Left renal pelvis (tissue), 4 donors: ENCODE measurements around the gene SLC7A10. TPM values are rescaled to one million over a fixed set of nuclear protein-coding genes. Genes with fewer than 3 reads are reported as not detected.
A peak's percentile ranks its signal among the peaks of the same experiment; 100 is the strongest.
"Not testable (repeated sequence)": the region's sequence is repeated elsewhere in the genome, so short reads cannot be mapped to it uniquely, and the experiment has no call there.

Source experiments
- DNase-seq, 4 donors: peaks; one replicate each; pipeline ENCODE4 v3.0.0-alpha.2; 2013; ENCODE audit warnings: low read depth in 4 of 4, low spot score in 3 of 4
- polyA plus RNA-seq, 4 donors: library from polyadenylated mRNA; unstranded; fragments of 120-200 nt; gene quantifications; one replicate each; pipeline ENCODE4 v1.2.1, GENCODE V29; 2013; ENCODE audit not compliant: insufficient read length in 4 of 4

Gene SLC7A10
- polyA plus RNA-seq, 4 donors: 0.33 to 5.2 (median 0.41) TPM

- DNase-seq: no peak
These were observed 36.2 kb downstream of the SLC7A10 start for GRCh38 chr19:33189453-33189852.

DNA sequence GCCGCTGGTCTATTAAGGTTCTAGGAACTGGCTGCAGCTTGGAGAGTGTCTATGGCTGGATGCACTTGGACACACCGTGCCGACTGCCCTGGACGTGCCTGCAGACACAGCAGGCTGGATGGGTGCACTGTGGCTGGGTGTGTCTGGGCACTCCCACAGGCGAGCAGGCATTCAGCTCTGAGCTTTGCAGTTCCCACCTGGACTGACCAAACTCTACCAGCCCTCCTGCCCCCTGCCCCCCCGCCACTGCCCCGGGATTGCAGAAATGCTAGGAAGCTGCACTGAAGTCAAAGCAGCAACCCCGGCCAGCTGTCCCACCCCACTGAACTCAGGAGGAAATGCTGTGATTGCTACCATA is 38.5 kb downstream of the SLC7A10 start:
- DNase-seq: no peak

- no peak for DNase-seq
These were observed 39.0 kb downstream of the SLC7A10 start for GRCh38 chr19:33186431-33187182.

- peak in 1 of 4 donors; percentile 50 for DNase-seq
These were observed 48.2 kb downstream of the SLC7A10 start for GRCh38 chr19:33177417-33177979.

DNA sequence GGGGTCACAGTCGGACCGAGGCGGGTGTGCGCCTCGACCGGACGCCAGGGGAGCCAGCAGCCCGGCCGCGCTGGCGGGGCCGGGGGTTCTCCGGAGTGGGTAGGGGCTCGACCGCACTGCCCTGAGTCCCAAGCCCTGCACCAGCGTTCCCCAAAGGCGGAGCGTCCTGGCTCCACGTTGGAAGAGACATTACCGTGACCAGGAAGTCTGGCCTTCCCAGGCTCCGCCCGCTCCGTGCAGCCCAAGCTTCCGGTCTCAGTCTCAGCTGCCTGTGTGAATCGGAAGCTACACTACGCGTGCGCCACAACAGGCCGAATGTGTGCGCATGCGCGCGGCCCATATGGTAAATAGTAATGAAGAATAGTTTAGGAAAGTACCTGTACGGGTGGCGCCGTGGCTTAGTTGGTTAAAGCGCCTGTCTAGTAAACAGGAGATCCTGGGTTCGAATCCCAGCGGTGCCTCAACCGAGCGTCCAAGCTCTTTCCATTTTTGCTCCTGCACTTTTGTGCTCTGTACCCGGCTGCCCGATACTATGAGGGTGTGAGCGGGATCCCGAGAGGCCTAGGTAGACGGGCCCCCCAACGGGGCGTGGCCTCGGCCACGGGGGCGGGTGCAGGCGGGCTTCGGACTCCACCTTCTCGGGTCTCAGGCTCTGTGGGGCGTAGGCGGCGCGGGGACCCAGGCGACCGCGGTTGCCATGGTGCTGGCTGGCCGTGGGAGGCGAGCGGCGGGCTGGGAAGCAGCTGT is 48.8 kb downstream of the SLC7A10 start:
- DNase-seq: peak; percentile 96 to 97 (median 96)

DNA sequence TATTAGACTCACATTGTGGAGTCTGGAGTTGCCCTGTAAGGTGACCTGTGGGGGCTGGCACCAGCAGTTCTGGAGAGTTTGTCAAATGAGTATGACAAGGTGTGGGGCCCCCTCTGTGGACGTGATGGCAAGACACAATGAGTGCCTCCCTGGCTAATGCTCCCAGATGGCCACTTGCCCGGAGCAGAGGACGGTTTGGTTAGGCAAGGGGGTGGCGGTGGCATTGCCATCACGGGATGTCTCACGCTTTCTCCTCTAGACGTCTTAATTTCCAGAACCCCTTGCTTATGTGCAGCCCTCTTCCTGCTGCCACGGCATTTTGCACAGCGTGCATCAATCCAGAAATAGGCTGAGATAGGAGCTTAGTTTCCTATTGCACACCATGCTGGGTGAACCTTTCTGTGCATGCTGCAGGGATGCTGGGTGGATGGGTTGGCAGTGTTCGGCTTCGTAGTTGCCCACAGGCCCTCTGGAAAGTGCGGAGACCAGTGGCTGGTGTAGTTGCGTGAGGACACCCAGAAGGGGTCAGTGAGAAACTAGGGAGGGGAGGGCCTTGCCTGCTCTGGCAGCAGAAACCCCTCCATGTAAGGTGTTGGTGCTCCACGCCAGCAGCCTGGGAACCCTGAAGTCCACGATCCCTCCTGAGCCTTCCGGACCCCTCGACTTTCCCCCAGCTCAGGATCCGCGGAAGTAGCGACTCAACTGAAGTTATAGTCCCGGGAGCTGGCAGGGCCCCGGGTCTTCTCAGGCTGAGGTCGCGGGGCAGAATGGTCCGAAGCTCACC is 49.6 kb downstream of the SLC7A10 start:
- no peak for DNase-seq

- DNase-seq: no peak
These were observed 50.4 kb downstream of the SLC7A10 start for GRCh38 chr19:33175156-33175782.

GRCh38 chr19:33174186-33174585 is 51.5 kb downstream of the SLC7A10 start:
- DNase-seq: no peak

GRCh38 chr19:33171916-33172359 is 53.7 kb downstream of the SLC7A10 start:
- no peak for DNase-seq

- DNase-seq: no peak
These were observed 54.3 kb downstream of the SLC7A10 start for GRCh38 chr19:33171222-33171795.

GRCh38 chr19:33168528-33168927 is 57.1 kb downstream of the SLC7A10 start:
- no peak for DNase-seq

- no peak for DNase-seq
These were observed 58.2 kb downstream of the SLC7A10 start for GRCh38 chr19:33167438-33167837.

GRCh38 chr19:33166037-33166436 is 59.6 kb downstream of the SLC7A10 start:
- DNase-seq: not testable (repeated sequence)

DNA sequence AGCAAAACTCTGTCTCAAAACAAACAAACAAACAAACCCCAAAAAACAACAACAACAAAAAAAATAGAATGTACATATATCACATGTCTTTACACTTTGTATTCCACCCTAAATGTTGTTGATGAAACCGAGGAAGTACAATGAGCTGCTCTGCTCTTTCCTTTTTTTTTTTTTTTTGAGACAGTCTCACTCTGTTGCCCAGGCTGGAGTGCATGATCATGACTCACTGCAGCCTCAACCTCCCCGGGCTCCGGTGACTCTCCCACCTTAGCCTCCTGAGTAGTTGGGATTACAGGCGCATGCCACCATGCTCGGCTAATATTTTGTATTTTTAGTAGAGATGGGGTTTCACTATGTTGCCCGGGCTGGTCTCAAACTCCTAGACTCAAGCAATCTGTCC is 62.2 kb downstream of the SLC7A10 start:
- no peak for DNase-seq

GRCh38 chr19:33161201-33161600 is 64.4 kb downstream of the SLC7A10 start:
- DNase-seq: no peak

DNA sequence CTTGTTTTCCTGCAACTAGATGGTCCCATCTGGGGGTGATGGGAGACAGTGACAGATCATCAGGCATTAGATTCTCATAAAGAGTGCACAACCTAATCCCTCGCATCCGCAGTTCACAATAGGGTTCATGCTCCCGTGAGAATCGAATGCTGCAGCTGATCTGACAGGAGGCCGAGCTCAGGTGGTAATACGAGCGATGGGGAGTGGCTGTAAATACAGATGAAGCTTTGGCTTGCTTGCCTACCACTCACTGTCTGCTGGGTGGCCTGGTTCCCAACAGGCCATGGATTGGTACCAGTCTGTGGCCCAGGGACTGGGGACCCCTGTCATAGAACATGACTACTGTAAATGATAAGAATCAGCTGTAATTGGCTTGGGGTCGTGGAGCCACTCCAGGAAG is 65.8 kb downstream of the SLC7A10 start:
- DNase-seq: no peak

DNA sequence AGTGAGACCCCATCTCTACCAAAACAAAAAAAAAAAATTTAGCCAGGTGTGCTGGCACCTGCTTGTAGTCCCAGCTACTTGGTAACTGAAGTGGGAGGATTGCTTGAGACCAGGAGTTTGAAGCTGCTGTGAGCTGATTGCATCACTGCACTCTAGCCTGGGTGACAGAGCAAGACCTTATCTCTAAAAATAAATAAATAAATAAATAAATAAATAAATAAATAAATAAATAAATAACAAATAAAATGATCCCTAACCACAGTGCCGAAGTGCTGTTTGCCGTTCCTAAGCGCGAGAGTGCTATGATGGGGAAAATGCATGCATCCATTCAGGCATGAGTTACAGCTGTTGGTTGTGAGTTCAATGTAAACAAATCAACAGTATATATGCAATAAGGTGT is 66.5 kb downstream of the SLC7A10 start:
- no peak for DNase-seq
